Activated naive CD4-positive, alpha-beta T cell treated with anti-CD3 and anti-CD28 coated beads, Interleukin-2, amount 50 U/mL, for 24 hours (primary cell): ENCODE measurements around the gene PPP1R9B.

Source experiments
- H3K27ac Mint-ChIP-seq: one replicate; pipeline ENCODE4 v1.8.0; 2021; ENCODE audit warnings: mild to moderate bottlenecking, mixed read lengths
- H3K27me3 Mint-ChIP-seq: one replicate; pipeline ENCODE4 v1.8.0; 2021; ENCODE audit warnings: mixed read lengths
- H3K36me3 Mint-ChIP-seq: one replicate; pipeline ENCODE4 v1.8.0; 2021; ENCODE audit warnings: mixed read lengths
- H3K4me1 Mint-ChIP-seq: one replicate; pipeline ENCODE4 v1.8.0; 2021; ENCODE audit warnings: mixed read lengths
- H3K4me3 Mint-ChIP-seq: one replicate; pipeline ENCODE4 v1.8.0; 2021; ENCODE audit warnings: mild to moderate bottlenecking, mixed read lengths
- H3K9me3 Mint-ChIP-seq: one replicate; pipeline ENCODE4 v1.8.0; 2021; ENCODE audit warnings: mixed read lengths

The PPP1R9B gene

GRCh38 chr17:50150354-50151040, at the start of gene PPP1R9B:
TSS of gene PPP1R9B (minus strand) at chr17:50150677. CDS start at chr17:50150513, 164 bp downstream.
- H3K27ac Mint-ChIP-seq = peak within 1 kb of the TSS; percentile 84
- no peaks in the 10 kb centered on the region for H3K27me3 Mint-ChIP-seq
- H3K9me3 Mint-ChIP-seq = no peaks in the 10 kb centered on the region
- H3K4me3 Mint-ChIP-seq = peak within 1 kb of the TSS; percentile 85
- no peaks in the 10 kb centered on the region for H3K36me3 Mint-ChIP-seq
- H3K4me1 Mint-ChIP-seq = peaks cover 51% of the 10 kb centered on the region

GRCh38 chr17:50199803-50200456, 49.5 kb upstream of the PPP1R9B start:
- H3K36me3 Mint-ChIP-seq = no peaks in the 10 kb centered on the region
- peak overlapping the region; percentile 83 for H3K4me3 Mint-ChIP-seq
- peaks cover 17% of the 10 kb centered on the region for H3K4me1 Mint-ChIP-seq
- H3K27ac Mint-ChIP-seq = no peak overlapping the region
- no peaks in the 10 kb centered on the region for H3K9me3 Mint-ChIP-seq
- H3K27me3 Mint-ChIP-seq = peaks cover 30% of the 10 kb centered on the region

GRCh38 chr17:50199211-50199802, 48.8 kb upstream of the PPP1R9B start:
- peaks cover 30% of the 10 kb centered on the region for H3K27me3 Mint-ChIP-seq
- no peak overlapping the region for H3K27ac Mint-ChIP-seq
- H3K4me1 Mint-ChIP-seq = peaks cover 17% of the 10 kb centered on the region

GRCh38 chr17:50198026-50198669, 47.7 kb upstream of the PPP1R9B start:
- H3K4me1 Mint-ChIP-seq = peaks cover 17% of the 10 kb centered on the region
- H3K27me3 Mint-ChIP-seq = peaks cover 26% of the 10 kb centered on the region
- H3K27ac Mint-ChIP-seq = no peak overlapping the region
- H3K9me3 Mint-ChIP-seq = no peaks in the 10 kb centered on the region
- H3K4me3 Mint-ChIP-seq = no peak overlapping the region
- H3K36me3 Mint-ChIP-seq = no peaks in the 10 kb centered on the region

More at GRCh38 chr17:50199211-50199802, 48.8 kb upstream of the PPP1R9B start:
- H3K36me3 Mint-ChIP-seq = no peaks in the 10 kb centered on the region
- no peaks in the 10 kb centered on the region for H3K9me3 Mint-ChIP-seq
- peak overlapping the region; percentile 83 for H3K4me3 Mint-ChIP-seq

GRCh38 chr17:50196826-50197225, 46.3 kb upstream of the PPP1R9B start:
- Mint-ChIP-seq H3K36me3 (no peaks in the 10 kb centered on the region), H3K27ac (no peak overlapping the region), H3K27me3 (peaks cover 15% of the 10 kb centered on the region), H3K9me3 (no peaks in the 10 kb centered on the region), H3K4me1 (peaks cover 17% of the 10 kb centered on the region), H3K4me3 (no peak overlapping the region)

- peaks cover 11% of the 10 kb centered on the region for H3K27me3 Mint-ChIP-seq
- no peak overlapping the region for H3K27ac Mint-ChIP-seq
- peaks cover 14% of the 10 kb centered on the region for H3K4me1 Mint-ChIP-seq
- H3K36me3 Mint-ChIP-seq = no peaks in the 10 kb centered on the region
- no peak overlapping the region for H3K4me3 Mint-ChIP-seq
- H3K9me3 Mint-ChIP-seq = no peaks in the 10 kb centered on the region
These were observed 45.6 kb upstream of the PPP1R9B start for GRCh38 chr17:50196036-50196435.

GRCh38 chr17:50194934-50195865, 44.7 kb upstream of the PPP1R9B start:
- peaks cover 8% of the 10 kb centered on the region for H3K4me1 Mint-ChIP-seq
- H3K4me3 Mint-ChIP-seq = no peak overlapping the region
- H3K27me3 Mint-ChIP-seq = peaks cover 7% of the 10 kb centered on the region

GRCh38 chr17:50194140-50194933, 43.9 kb upstream of the PPP1R9B start:
- H3K9me3 Mint-ChIP-seq = no peaks in the 10 kb centered on the region
- no peak overlapping the region for H3K4me3 Mint-ChIP-seq
- H3K36me3 Mint-ChIP-seq = no peaks in the 10 kb centered on the region
- no peak overlapping the region for H3K27ac Mint-ChIP-seq
- peaks cover 8% of the 10 kb centered on the region for H3K4me1 Mint-ChIP-seq
- H3K27me3 Mint-ChIP-seq = peaks cover 7% of the 10 kb centered on the region

More at GRCh38 chr17:50194934-50195865, 44.7 kb upstream of the PPP1R9B start:
- H3K36me3 Mint-ChIP-seq = no peaks in the 10 kb centered on the region
- H3K27ac Mint-ChIP-seq = no peak overlapping the region
- no peaks in the 10 kb centered on the region for H3K9me3 Mint-ChIP-seq

GRCh38 chr17:50192618-50193291, 42.3 kb upstream of the PPP1R9B start:
- H3K4me3 Mint-ChIP-seq = no peak overlapping the region
- H3K27me3 Mint-ChIP-seq = no peaks in the 10 kb centered on the region
- H3K36me3 Mint-ChIP-seq = no peaks in the 10 kb centered on the region
- no peaks in the 10 kb centered on the region for H3K9me3 Mint-ChIP-seq
- H3K4me1 Mint-ChIP-seq = no peaks in the 10 kb centered on the region
- H3K27ac Mint-ChIP-seq = no peak overlapping the region

GRCh38 chr17:50192144-50192617, 41.7 kb upstream of the PPP1R9B start:
- no peaks in the 10 kb centered on the region for H3K27me3 Mint-ChIP-seq
- no peaks in the 10 kb centered on the region for H3K36me3 Mint-ChIP-seq
- no peaks in the 10 kb centered on the region for H3K9me3 Mint-ChIP-seq
- H3K27ac Mint-ChIP-seq = no peak overlapping the region
- no peak overlapping the region for H3K4me3 Mint-ChIP-seq
- no peaks in the 10 kb centered on the region for H3K4me1 Mint-ChIP-seq

GRCh38 chr17:50191359-50192143, 41.1 kb upstream of the PPP1R9B start:
- Mint-ChIP-seq H3K9me3 (no peaks in the 10 kb centered on the region), H3K4me1 (no peaks in the 10 kb centered on the region), H3K27me3 (no peaks in the 10 kb centered on the region), H3K36me3 (no peaks in the 10 kb centered on the region), H3K4me3 (no peak overlapping the region), H3K27ac (no peak overlapping the region)

- H3K4me1 Mint-ChIP-seq = no peaks in the 10 kb centered on the region
- no peaks in the 10 kb centered on the region for H3K27me3 Mint-ChIP-seq
- no peaks in the 10 kb centered on the region for H3K36me3 Mint-ChIP-seq
- no peaks in the 10 kb centered on the region for H3K9me3 Mint-ChIP-seq
- no peak overlapping the region for H3K27ac Mint-ChIP-seq
- H3K4me3 Mint-ChIP-seq = no peak overlapping the region
These were observed 40.3 kb upstream of the PPP1R9B start for GRCh38 chr17:50190603-50191358.

GRCh38 chr17:50190293-50190602, 39.8 kb upstream of the PPP1R9B start:
- no peak overlapping the region for H3K27ac Mint-ChIP-seq
- H3K27me3 Mint-ChIP-seq = no peaks in the 10 kb centered on the region
- no peaks in the 10 kb centered on the region for H3K36me3 Mint-ChIP-seq
- H3K9me3 Mint-ChIP-seq = no peaks in the 10 kb centered on the region
- H3K4me1 Mint-ChIP-seq = no peaks in the 10 kb centered on the region
- H3K4me3 Mint-ChIP-seq = no peak overlapping the region
